HuH-7 (cell line): Measurements from ENCODE around the gene ZNF653.

Experiments used
- DNase-seq: peaks from one replicate; pipeline ENCODE4 v3.0.0; 2011; ENCODE audit warnings: low spot score

The ZNF653 gene

GRCh38 chr19:11505504-11506100, at the start of gene ZNF653:
Gene ZNF653 (minus strand): TSS chr19:11505839. CDS start chr19:11505786, 53 bp downstream.
- DNase-seq: peak; percentile 95

DNA sequence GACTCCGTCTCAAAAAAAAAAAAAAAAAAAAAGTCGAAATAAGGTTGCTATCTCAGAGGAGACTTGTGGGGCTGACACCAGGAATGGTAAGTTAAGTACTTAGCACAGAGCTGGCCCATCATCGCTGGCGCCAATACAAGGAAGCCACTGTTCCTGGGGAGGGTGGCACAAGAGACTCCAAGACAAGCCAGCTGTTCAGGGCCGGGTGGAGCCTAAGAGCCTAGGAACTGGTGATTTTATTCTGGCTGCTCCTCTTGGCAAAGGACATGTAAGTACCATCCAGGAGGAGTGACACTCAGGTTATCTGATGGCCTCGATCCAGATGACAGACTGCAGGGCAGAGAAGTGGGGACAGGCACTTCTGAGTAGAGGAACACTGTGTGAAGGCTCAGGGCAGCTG, 49.6 kb upstream of the ZNF653 start:
- DNase-seq: no peak

DNA sequence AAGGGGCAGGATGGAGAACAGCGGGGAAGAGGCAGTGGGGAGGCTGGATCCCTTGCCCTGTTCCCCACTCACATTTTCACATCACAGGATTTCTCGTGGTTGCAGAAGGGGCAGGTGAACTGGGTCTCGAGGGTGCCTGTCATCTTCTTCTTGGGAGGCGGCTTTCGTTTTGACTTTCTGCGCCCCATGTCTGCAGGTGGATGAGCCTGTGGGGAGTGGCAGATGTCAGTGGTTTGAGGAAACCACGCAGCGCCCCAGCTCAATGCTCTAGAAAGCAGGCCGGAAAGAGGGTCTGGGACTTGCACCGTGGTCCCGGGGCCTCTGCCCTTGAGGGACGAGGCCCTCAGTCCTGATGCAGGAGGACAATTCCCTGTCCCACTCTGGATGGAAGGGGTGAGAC, 48.5 kb upstream of the ZNF653 start:
- DNase-seq: no peak

DNA sequence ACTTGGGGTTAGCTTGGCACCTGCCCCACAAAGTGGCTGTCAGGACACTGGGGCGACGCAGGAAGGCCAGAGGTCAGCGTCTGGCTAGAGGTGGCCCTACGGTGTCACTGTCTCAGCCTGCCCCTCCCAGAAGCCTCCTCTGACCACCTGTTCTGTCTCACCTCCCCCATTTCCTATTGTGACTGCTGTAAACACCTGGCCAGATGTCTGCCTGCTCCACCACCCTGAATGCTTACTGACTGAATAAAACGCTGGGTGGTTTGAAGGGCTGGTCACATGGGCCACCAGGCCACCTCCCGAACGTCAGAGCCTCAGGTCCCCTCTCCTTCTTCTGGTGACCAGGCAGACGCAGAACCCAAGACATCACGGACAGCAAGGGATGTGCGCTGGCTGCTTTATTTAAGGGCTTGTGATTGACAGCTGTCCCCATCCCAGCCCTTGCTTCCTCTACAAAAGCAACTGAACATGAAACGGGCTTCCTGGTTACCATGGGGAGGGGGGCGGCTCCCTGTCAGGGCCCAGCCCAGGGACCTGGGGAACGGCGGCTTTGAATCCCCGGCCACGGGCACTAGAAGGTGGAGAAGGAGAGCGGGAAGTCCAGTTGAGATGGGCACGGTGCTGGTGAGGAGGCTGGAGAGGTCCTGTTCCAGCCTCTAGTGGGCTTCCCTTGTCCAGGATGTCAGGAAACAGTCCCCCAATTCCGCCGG, 47.2 kb upstream of the ZNF653 start:
- no peak for DNase-seq

- DNase-seq: no peak
Observed at GRCh38 chr19:11551603-11552235, 46.1 kb upstream of the ZNF653 start.

GRCh38 chr19:11550265-11550664, 44.6 kb upstream of the ZNF653 start:
- DNase-seq: no peak

DNA sequence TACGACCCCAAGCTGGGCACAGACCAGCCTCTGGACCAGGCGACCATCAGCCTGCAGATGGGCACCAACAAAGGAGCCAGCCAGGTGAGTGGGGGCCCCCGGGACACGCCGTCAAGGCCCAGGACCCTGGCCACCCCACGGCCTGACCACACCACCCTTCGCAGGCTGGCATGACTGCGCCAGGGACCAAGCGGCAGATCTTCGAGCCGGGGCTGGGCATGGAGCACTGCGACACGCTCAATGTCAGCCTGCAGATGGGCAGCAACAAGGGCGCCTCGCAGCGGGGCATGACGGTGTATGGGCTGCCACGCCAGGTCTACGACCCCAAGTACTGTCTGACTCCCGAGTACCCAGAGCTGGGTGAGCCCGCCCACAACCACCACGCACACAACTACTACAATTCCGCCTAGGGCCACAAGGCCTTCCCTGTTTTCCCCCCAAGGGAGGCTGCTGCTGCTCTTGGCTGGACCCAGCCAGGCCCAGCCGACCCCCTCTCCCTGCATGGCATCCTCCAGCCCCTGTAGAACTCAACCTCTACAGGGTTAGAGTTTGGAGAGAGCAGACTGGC, 43.8 kb upstream of the ZNF653 start:
- no peak for DNase-seq

DNA sequence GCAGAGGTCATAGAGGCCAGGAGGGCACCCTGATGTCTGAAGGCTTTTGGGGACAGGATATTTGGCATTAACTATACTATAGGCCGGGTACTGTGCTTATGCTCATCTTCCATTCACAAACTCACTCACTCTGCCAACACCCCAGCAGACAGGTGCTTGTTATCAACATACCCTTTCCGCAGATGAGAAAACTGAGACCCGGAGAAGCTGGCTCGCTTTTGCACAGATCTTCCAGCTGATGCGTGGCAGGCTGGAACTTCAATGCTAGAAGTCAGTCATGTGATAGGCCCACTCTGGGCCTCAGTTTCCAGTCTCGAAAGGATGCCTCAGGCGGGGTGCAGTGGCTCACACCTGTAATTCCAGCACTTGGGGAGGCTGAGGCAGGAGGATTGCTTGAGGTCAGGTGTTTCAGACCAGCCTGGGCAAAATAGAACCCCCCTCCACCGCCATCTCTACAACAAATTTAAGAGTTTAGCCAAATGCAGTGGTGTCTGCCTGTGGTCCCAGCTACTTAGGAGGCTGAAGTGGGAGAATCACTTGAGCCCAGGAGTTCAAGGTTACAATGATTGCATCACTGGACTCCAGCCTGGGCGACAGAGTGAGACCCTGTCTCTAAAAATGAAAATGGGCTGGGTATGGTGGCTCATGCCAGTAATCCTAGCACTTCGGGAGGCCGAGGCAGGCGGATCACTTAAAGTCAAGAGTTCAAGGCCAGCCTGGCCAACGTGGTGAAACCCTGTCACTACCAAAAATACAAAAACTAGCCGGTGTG, 42.5 kb upstream of the ZNF653 start:
- DNase-seq: no peak

- no peak for DNase-seq
Observed at GRCh38 chr19:11541238-11541637, 35.6 kb upstream of the ZNF653 start.

DNA sequence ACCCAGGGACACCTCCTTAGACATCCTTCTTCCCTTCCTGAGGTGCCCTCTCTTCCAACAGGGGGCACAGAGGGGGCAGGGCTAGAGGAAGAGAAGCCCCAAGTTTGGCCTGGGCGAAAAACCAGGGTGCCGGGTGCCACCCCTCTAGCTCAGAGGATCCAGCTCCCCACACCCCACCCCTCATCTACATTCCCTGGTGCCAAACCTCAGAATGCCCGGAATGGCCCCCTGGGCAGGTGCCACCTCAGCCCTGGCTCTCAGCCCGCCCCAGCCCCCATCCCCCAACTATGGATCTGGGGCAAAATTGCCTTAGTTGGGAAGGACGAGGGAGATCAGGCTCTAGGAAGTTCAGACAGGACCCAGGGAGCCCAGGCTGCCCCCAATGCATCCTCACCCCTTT, 35.0 kb upstream of the ZNF653 start:
- no peak for DNase-seq

- DNase-seq: no peak
Observed at GRCh38 chr19:11539495-11540365, 34.1 kb upstream of the ZNF653 start.

GRCh38 chr19:11538232-11539036, 32.8 kb upstream of the ZNF653 start, which contains the start of gene CNN1:
Gene CNN1 (plus strand): TSS chr19:11538851. CDS start chr19:11538928, 77 bp downstream.
- no peak for DNase-seq

- peak; percentile 89 for DNase-seq
Observed at GRCh38 chr19:11535792-11536595, 30.4 kb upstream of the ZNF653 start.

DNA sequence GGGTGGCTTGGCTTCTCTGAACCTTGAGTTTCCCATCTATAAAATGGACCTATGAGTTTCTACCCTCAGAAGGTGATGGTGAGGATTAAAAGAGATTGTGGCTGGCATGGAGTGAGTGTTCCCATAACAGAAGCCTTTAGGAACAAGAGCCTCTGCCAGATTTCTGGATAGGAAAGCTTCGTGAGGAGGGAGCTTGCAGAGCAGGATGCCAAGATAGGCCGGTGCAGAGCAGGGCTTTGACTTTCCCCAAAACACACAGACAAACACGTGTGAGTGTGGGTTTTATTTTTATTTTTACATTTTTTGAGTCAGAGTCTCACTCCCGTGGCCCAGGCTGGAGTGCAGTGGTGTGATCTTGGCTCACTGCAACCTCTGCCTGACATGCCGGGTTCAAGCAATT, 29.3 kb upstream of the ZNF653 start:
- no peak for DNase-seq

DNA sequence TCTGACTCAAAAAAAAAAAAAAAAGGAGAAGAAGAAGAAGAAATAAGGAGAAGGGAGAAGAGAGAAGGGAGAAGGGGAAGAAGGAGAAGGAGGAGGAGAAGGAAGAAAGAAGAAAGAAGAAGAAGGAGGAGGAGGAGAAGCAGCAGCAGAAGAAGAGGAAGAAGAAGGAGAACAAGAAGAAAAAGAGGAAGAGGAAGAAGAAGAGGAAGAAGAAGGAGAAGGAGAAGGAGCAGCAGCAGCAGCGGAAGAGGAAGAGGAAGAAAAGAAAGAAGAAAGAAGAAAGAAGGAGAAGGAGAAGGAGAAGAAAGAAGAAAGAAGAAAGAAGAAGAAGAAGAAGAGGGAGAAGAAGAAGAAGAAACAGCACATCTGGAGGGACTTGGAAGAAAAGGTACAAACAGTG, 28.9 kb upstream of the ZNF653 start:
- DNase-seq: no peak

GRCh38 chr19:11530432-11530831, 24.8 kb upstream of the ZNF653 start:
- no peak for DNase-seq

DNA sequence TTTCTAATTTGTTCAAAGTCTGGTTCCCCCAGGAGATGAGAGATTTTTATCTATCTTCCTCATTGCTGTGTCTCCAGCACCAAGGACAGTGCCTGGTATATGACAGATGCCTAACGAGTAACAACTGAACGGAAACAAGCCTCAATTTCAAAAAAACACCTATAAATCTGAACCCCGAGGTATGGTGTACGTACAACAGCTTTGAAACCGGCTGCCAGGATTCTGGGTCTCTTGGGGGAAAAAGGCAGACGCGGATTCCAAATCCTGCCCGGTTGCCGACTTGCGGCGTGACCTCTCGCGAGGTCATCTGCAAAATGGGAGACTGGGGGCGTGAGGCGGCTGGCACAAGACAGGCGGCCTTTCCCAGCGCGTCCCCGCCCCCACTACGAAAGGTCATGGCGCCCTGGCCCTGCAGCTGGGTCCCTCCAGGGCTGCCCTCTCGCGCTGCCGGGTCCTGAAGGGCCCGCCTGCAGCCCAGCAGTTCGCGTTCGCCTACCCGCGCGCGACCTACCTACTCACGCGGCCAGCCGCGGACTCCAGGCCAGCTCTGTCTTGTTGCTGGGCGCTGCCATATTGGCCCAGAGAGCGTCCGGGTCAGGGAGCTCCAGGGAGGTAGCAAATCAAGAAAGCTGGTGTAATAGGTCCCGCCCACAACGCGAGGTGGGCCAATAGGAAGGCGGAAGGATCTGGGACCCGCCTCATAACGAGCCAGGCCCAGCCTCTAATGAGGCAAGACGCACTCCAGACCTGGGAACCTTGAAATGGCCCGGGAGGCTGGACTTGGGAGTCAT, 23.1 kb upstream of the ZNF653 start, which contains the start of gene ECSIT:
Gene ECSIT, minus strand, starts transcription at position 584 of the 791 bp plus-strand sequence. CDS start 9,964 bp downstream, outside the sequence.
- DNase-seq: peak; percentile 93

GRCh38 chr19:11519138-11519537, 13.5 kb upstream of the ZNF653 start:
- DNase-seq: no peak

GRCh38 chr19:11513946-11514345, 8.3 kb upstream of the ZNF653 start:
- DNase-seq: no peak
